Gastroesophageal sphincter (tissue), 3 donors: ENCODE measurements around the gene UBA1.

ENCODE experiments used
- EP300 ChIP-seq: sonication (generic); formaldehyde crosslinking; IDR thresholded peaks from one replicate; pipeline ENCODE4 v1.6.1; 2017; ENCODE audit warnings: antibody characterized with exemption, mild to moderate bottlenecking
- POLR2A ChIP-seq, 2 donors: fragments of 450-650 bp; IDR thresholded peaks; one replicate each; pipeline ENCODE4 v1.6.1; 2017; ENCODE audit warnings: antibody characterized with exemption in 2 of 2, mild to moderate bottlenecking in 2 of 2, moderate library complexity in 1 of 2
- POLR2AphosphoS5 ChIP-seq: sonication (generic); formaldehyde crosslinking; IDR thresholded peaks from one replicate; pipeline ENCODE4 v1.6.1; 2017; ENCODE audit warnings: antibody characterized with exemption
- TF ChIP-seq, protein P1 (sequence below), 4 experiments: fragments of 200-600 bp in 2 of 4; fragments of 450-650 bp in 2 of 4; sonication (generic) in 1 of 4; IDR thresholded peaks; one replicate each; pipeline ENCODE4 v1.5.1; 2017 to 2019; ENCODE audit warnings: antibody characterized with exemption in 4 of 4, mild to moderate bottlenecking in 2 of 4, moderate library complexity in 2 of 4

GRCh38 chrX:47186096-47186740 lies 7.4 kb upstream of the UBA1 start:
- TF ChIP-seq POLR2A (IDR thresholded peaks at IDR 0.05): no peak
- no peak for TF ChIP-seq POLR2AphosphoS5
- TF ChIP-seq, protein P1, sequence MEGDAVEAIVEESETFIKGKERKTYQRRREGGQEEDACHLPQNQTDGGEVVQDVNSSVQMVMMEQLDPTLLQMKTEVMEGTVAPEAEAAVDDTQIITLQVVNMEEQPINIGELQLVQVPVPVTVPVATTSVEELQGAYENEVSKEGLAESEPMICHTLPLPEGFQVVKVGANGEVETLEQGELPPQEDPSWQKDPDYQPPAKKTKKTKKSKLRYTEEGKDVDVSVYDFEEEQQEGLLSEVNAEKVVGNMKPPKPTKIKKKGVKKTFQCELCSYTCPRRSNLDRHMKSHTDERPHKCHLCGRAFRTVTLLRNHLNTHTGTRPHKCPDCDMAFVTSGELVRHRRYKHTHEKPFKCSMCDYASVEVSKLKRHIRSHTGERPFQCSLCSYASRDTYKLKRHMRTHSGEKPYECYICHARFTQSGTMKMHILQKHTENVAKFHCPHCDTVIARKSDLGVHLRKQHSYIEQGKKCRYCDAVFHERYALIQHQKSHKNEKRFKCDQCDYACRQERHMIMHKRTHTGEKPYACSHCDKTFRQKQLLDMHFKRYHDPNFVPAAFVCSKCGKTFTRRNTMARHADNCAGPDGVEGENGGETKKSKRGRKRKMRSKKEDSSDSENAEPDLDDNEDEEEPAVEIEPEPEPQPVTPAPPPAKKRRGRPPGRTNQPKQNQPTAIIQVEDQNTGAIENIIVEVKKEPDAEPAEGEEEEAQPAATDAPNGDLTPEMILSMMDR (IDR thresholded peaks at IDR 0.05): no peak
- TF ChIP-seq EP300: no peak
